Measurements from ENCODE around the gene MAGI1. TPM values are rescaled to one million over a fixed set of nuclear protein-coding genes. Genes with fewer than 3 reads are reported as not detected.

MAGI1 gene
- total RNA-seq, 4 donors from 2014 or later, result 7.6 to 42.9 (median 37.0) TPM

DNA sequence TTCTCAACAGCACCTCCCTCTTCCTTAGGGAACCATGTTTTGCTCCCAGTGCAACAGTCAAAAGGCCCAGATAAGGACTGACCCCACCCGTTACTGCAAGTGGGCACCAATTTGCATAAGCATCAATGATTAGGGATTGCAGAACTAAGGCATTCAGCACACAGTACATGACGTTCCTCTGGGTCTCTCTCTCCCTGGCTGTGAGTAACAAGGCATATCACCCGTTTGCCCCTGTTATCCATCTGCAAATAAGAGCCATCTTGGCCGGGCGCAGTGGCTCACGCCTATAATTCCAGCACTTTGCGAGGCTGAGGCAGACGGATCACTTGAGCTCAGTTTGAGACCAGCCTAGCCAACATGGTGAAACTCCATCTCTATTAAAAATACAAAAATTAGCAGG is 18.8 kb downstream of the MAGI1 start:
- no peaks in the 10 kb centered on the region for H3K27me3 ChIP-seq
- no peak overlapping the region for H3K4me3 ChIP-seq
- no peak for DNase-seq
- no peak for TF ChIP-seq POLR2A (IDR thresholded peaks at IDR 0.05)
- TF ChIP-seq, protein P1, sequence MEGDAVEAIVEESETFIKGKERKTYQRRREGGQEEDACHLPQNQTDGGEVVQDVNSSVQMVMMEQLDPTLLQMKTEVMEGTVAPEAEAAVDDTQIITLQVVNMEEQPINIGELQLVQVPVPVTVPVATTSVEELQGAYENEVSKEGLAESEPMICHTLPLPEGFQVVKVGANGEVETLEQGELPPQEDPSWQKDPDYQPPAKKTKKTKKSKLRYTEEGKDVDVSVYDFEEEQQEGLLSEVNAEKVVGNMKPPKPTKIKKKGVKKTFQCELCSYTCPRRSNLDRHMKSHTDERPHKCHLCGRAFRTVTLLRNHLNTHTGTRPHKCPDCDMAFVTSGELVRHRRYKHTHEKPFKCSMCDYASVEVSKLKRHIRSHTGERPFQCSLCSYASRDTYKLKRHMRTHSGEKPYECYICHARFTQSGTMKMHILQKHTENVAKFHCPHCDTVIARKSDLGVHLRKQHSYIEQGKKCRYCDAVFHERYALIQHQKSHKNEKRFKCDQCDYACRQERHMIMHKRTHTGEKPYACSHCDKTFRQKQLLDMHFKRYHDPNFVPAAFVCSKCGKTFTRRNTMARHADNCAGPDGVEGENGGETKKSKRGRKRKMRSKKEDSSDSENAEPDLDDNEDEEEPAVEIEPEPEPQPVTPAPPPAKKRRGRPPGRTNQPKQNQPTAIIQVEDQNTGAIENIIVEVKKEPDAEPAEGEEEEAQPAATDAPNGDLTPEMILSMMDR (IDR thresholded peaks at IDR 0.05), result no peak
- H3K27ac ChIP-seq, result no peak overlapping the region
- no peaks in the 10 kb centered on the region for H3K9me3 ChIP-seq
- intact Hi-C loops (cut with DNase I; ENCODE audit: low total_unique reads), result no loop called here
- no peaks in the 10 kb centered on the region for H3K4me1 ChIP-seq
- no peaks in the 10 kb centered on the region for H3K36me3 ChIP-seq

- Histone ChIP-seq H3K27me3 (no peaks in the 10 kb centered on the region), H3K36me3 (no peaks in the 10 kb centered on the region), H3K4me3 (no peak overlapping the region), H3K9me3 (no peaks in the 10 kb centered on the region), H3K27ac (no peak overlapping the region), H3K4me1 (no peaks in the 10 kb centered on the region)
- TF ChIP-seq, protein P1 (IDR thresholded peaks at IDR 0.05), result no peak
- TF ChIP-seq POLR2A (IDR thresholded peaks at IDR 0.05), result no peak
- intact Hi-C loops (cut with DNase I; ENCODE audit: low total_unique reads), result no loop called here
- DNase-seq, result no peak
These were observed 20.4 kb downstream of the MAGI1 start for GRCh38 chr3:66018057-66019033.

DNA sequence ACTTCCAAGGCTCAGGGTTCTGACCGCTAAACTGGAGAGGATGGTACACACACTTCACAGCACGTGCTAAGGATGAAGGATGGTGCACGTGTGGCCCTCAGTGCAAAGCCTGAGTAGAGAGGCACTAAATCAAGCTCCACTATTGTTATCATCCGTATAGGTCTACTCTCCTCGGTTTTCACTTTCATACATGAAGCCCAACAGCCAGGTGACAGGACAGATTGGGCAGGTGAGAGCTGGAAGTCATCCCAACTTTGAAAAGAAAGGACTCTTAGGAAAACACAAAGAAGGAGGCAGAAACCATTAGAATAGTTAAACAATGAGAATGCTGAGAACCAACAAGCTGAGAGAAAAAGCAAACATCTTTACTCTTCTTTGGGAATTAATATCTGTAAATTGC is 21.1 kb downstream of the MAGI1 start:
- Histone ChIP-seq H3K4me3 (no peak overlapping the region), H3K9me3 (no peaks in the 10 kb centered on the region), H3K4me1 (no peaks in the 10 kb centered on the region), H3K36me3 (no peaks in the 10 kb centered on the region), H3K27ac (no peak overlapping the region), H3K27me3 (no peaks in the 10 kb centered on the region)
- DNase-seq, result no peak
- TF ChIP-seq, protein P1 (IDR thresholded peaks at IDR 0.05), result no peak
- TF ChIP-seq POLR2A (IDR thresholded peaks at IDR 0.05), result no peak
- intact Hi-C loops (cut with DNase I; ENCODE audit: low total_unique reads), result no loop called here

GRCh38 chr3:66017084-66017483 is 21.6 kb downstream of the MAGI1 start:
- Histone ChIP-seq H3K4me3 (no peak overlapping the region), H3K36me3 (no peaks in the 10 kb centered on the region), H3K27me3 (no peaks in the 10 kb centered on the region), H3K27ac (no peak overlapping the region), H3K9me3 (no peaks in the 10 kb centered on the region), H3K4me1 (no peaks in the 10 kb centered on the region)
- no peak for DNase-seq
- intact Hi-C loops (cut with DNase I; ENCODE audit: low total_unique reads), result no loop called here
- no peak for TF ChIP-seq POLR2A (IDR thresholded peaks at IDR 0.05)
- TF ChIP-seq, protein P1 (IDR thresholded peaks at IDR 0.05), result no peak

DNA sequence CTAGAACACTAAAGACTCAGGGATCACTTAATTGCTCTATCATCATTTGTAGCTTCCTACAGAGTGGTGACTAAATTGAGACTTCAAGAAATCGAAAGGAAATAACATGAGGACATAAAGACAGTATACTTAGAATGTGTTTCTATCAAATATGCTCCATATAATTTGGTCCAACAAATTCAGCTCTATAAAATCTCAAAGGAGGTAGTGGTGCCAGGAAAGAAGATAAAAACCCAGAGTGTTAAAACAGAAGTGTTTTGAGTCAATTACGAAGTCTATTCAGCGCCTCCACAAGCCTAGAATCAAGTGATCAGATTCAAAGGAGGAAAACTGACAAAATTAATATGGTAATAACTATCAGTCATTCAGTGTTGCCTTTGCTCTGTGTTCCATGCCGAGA is 22.9 kb downstream of the MAGI1 start:
- DNase-seq, result no peak
- no peak for TF ChIP-seq POLR2A (IDR thresholded peaks at IDR 0.05)
- TF ChIP-seq, protein P1 (IDR thresholded peaks at IDR 0.05), result no peak

More for the DNA sequence above, 22.9 kb downstream of the MAGI1 start:
- H3K27ac ChIP-seq, result no peak overlapping the region
- H3K27me3 ChIP-seq, result no peaks in the 10 kb centered on the region
- intact Hi-C loops (cut with DNase I; ENCODE audit: low total_unique reads), result no loop called here
- no peaks in the 10 kb centered on the region for H3K4me1 ChIP-seq
- H3K9me3 ChIP-seq, result no peaks in the 10 kb centered on the region
- no peak overlapping the region for H3K4me3 ChIP-seq
- no peaks in the 10 kb centered on the region for H3K36me3 ChIP-seq

Measured in uterus (tissue), 4 donors.